ENCODE results near the gene SBNO1. TPM values are rescaled to one million over a fixed set of nuclear protein-coding genes. Genes with fewer than 3 reads are reported as not detected.

SBNO1 gene
- total RNA-seq, 2 experiments from 2014 or later, result 44.3 to 45.4 TPM

GRCh38 chr12:123289911-123290310 lies 74.7 kb downstream of the SBNO1 start:
- DNase-seq (no peak), ATAC-seq (no peak)
- CTCF ChIA-PET, result no interaction called here
- Mint-ChIP-seq H3K27me3 (no peaks in the 10 kb centered on the region), H3K4me1 (ENCODE audit: low read depth) (no peaks in the 10 kb centered on the region), H3K36me3 (ENCODE audit: low read depth) (peaks cover 13% of the 10 kb centered on the region), H3K9me3 (no peaks in the 10 kb centered on the region), H3K27ac (no peak overlapping the region), H3K4me3 (no peak overlapping the region)
- TF ChIP-seq CTCF (IDR thresholded peaks at IDR 0.05), result no peak
- POLR2A ChIA-PET, result interaction anchor here (0.7 kb wide), 1 partner anchor 40 kb away, joined by 3 read pairs; no protein-coding TSS in a partner anchor
- intact Hi-C loops (cut with micrococcal nuclease), result no loop called here

- ATAC-seq (no peak), DNase-seq (no peak)
- CTCF ChIA-PET, result no interaction called here
- TF ChIP-seq CTCF (IDR thresholded peaks at IDR 0.05), result no peak
- Mint-ChIP-seq H3K9me3 (no peaks in the 10 kb centered on the region), H3K36me3 (ENCODE audit: low read depth) (peaks cover 6% of the 10 kb centered on the region), H3K4me1 (ENCODE audit: low read depth) (no peaks in the 10 kb centered on the region), H3K27me3 (no peaks in the 10 kb centered on the region), H3K27ac (no peak overlapping the region), H3K4me3 (no peak overlapping the region)
- POLR2A ChIA-PET, result interaction anchor here (0.7 kb wide), 1 partner anchor 41 kb away, joined by 3 read pairs; no protein-coding TSS in a partner anchor
- intact Hi-C loops (cut with micrococcal nuclease), result no loop called here
Measured at GRCh38 chr12:123288751-123289346, 75.8 kb downstream of the SBNO1 start.

GRCh38 chr12:123286652-123287373 lies 77.8 kb downstream of the SBNO1 start:
- Mint-ChIP-seq H3K4me1 (ENCODE audit: low read depth) (no peaks in the 10 kb centered on the region), H3K27ac (no peak overlapping the region), H3K27me3 (no peaks in the 10 kb centered on the region), H3K9me3 (no peaks in the 10 kb centered on the region), H3K36me3 (ENCODE audit: low read depth) (peaks cover 2% of the 10 kb centered on the region), H3K4me3 (no peak overlapping the region)
- no peak for TF ChIP-seq CTCF (IDR thresholded peaks at IDR 0.05)
- intact Hi-C loops (cut with micrococcal nuclease), result no loop called here
- DNase-seq (no peak), ATAC-seq (no peak)
- ChIA-PET POLR2A (interaction anchor here (0.6 to 1.3 kb wide), 3 partner anchors 56 to 315 kb away, joined by 3 read pairs; partner anchors contain the start of gene DDX55), CTCF (no interaction called here)

GRCh38 chr12:123284669-123285068 lies 80.0 kb downstream of the SBNO1 start:
- Mint-ChIP-seq H3K36me3 (ENCODE audit: low read depth) (no peaks in the 10 kb centered on the region), H3K27ac (no peak overlapping the region), H3K4me1 (ENCODE audit: low read depth) (no peaks in the 10 kb centered on the region), H3K9me3 (no peaks in the 10 kb centered on the region), H3K27me3 (no peaks in the 10 kb centered on the region), H3K4me3 (no peak overlapping the region)
- ATAC-seq (no peak), DNase-seq (no peak)
- intact Hi-C loops (cut with micrococcal nuclease), result no loop called here
- ChIA-PET CTCF (interaction anchor here (1.3 kb wide), 1 partner anchor 41 kb away, joined by 4 read pairs; no protein-coding TSS in a partner anchor), POLR2A (no interaction called here)
- no peak for TF ChIP-seq CTCF (IDR thresholded peaks at IDR 0.05)

- no peaks in the 10 kb centered on the region for H3K4me1 Mint-ChIP-seq (ENCODE audit: low read depth)
- ATAC-seq, result no peak
- TF ChIP-seq CTCF (IDR thresholded peaks at IDR 0.05), result no peak
- H3K9me3 Mint-ChIP-seq, result no peaks in the 10 kb centered on the region
- ChIA-PET CTCF (interaction anchor here (0.9 kb wide), 1 partner anchor 18 kb away, joined by 3 read pairs; no protein-coding TSS in a partner anchor), POLR2A (no interaction called here)
- no peak overlapping the region for H3K4me3 Mint-ChIP-seq
- no peaks in the 10 kb centered on the region for H3K36me3 Mint-ChIP-seq (ENCODE audit: low read depth)
- intact Hi-C loops (cut with micrococcal nuclease), result no loop called here
- DNase-seq, result no peak
- no peaks in the 10 kb centered on the region for H3K27me3 Mint-ChIP-seq
- no peak overlapping the region for H3K27ac Mint-ChIP-seq
Measured at GRCh38 chr12:123283461-123283860, 81.2 kb downstream of the SBNO1 start.

All from activated CD8-positive, alpha-beta T cell treated with anti-CD3 and anti-CD28 coated beads for 36 hours (primary cell).